ENCODE measurements around the gene LDOC1. TPM values are rescaled to one million over a fixed set of nuclear protein-coding genes. Genes with fewer than 3 reads are reported as not detected.
A peak's percentile ranks its signal among the peaks of the same experiment; 100 is the strongest.
"Not testable (repeated sequence)": the region's sequence is repeated elsewhere in the genome, so short reads cannot be mapped to it uniquely, and the experiment has no call there.

Gene LDOC1
- total and polyA plus RNA-seq, 3 donors from 2014 or later = 9.0 to 21.9 (median 14.9) TPM

GRCh38 chrX:141175786-141176185 is 1.1 kb downstream of the LDOC1 start:
- intact Hi-C loops (cut with DNase I; ENCODE audit: low total_unique reads) = no loop called here
- Histone ChIP-seq H3K36me3 (ENCODE audit: low read depth, missing control alignments) (no peaks in the 10 kb centered on the region), H3K9me3 (no peaks in the 10 kb centered on the region), H3K4me1 (no peaks in the 10 kb centered on the region), H3K4me3 (peak overlapping the region in 1 of 2 donors; percentile 71), H3K27me3 (no peaks in the 10 kb centered on the region), H3K27ac (no peak overlapping the region)
- WGBS, 2 donors = 47 to 65% methylated on average over 4 to 5 of the region's 5 CpGs
- TF ChIP-seq POLR2A (IDR thresholded peaks at IDR 0.05) (no peak), CTCF (IDR thresholded peaks at IDR 0.05) (no peak)
- no peak for DNase-seq

- intact Hi-C loops (cut with DNase I; ENCODE audit: low total_unique reads) = no loop called here
- DNase-seq = no peak
- Histone ChIP-seq H3K27me3 (no peaks in the 10 kb centered on the region), H3K27ac (no peak overlapping the region), H3K9me3 (no peaks in the 10 kb centered on the region), H3K4me1 (no peaks in the 10 kb centered on the region), H3K4me3 (no peak overlapping the region), H3K36me3 (ENCODE audit: low read depth, missing control alignments) (no peaks in the 10 kb centered on the region)
- no peak for TF ChIP-seq POLR2A (IDR thresholded peaks at IDR 0.05)
- TF ChIP-seq CTCF (IDR thresholded peaks at IDR 0.05) = no peak
- 96 to 100% methylated on average over 1 of the region's 1 CpG for WGBS, 2 donors
Observed at GRCh38 chrX:141164406-141164805, 12.5 kb downstream of the LDOC1 start.

- Histone ChIP-seq H3K9me3 (no peaks in the 10 kb centered on the region), H3K36me3 (ENCODE audit: low read depth, missing control alignments) (no peaks in the 10 kb centered on the region), H3K27me3 (no peaks in the 10 kb centered on the region), H3K27ac (no peak overlapping the region), H3K4me1 (no peaks in the 10 kb centered on the region), H3K4me3 (no peak overlapping the region)
- 95 to 97% methylated on average over 3 of the region's 3 CpGs for WGBS, 2 donors
- intact Hi-C loops (cut with DNase I; ENCODE audit: low total_unique reads) = no loop called here
- no peak for TF ChIP-seq POLR2A (IDR thresholded peaks at IDR 0.05)
- no peak for TF ChIP-seq CTCF (IDR thresholded peaks at IDR 0.05)
- no peak for DNase-seq
Observed at GRCh38 chrX:141158084-141158483, 18.8 kb downstream of the LDOC1 start.

- DNase-seq; H3K27me3 ChIP-seq; H3K9me3 ChIP-seq; intact Hi-C loops (cut with DNase I; ENCODE audit: low total_unique reads); H3K36me3 ChIP-seq (ENCODE audit: low read depth, missing control alignments); H3K27ac ChIP-seq; H3K4me3 ChIP-seq; H3K4me1 ChIP-seq: not testable (repeated sequence)
- 85 to 94% methylated on average over 3 of the region's 3 CpGs for WGBS, 2 donors
Observed at GRCh38 chrX:141155231-141155630, 21.7 kb downstream of the LDOC1 start.

- TF ChIP-seq CTCF (IDR thresholded peaks at IDR 0.05) (no peak), POLR2A (IDR thresholded peaks at IDR 0.05) (no peak)
- no peaks in the 10 kb centered on the region for H3K27me3 ChIP-seq
- H3K9me3 ChIP-seq = no peaks in the 10 kb centered on the region
- H3K4me1 ChIP-seq = no peaks in the 10 kb centered on the region
- WGBS, 2 donors = 61 to 70% methylated on average over 3 of the region's 3 CpGs
- H3K36me3 ChIP-seq (ENCODE audit: low read depth, missing control alignments) = no peaks in the 10 kb centered on the region
- intact Hi-C loops (cut with DNase I; ENCODE audit: low total_unique reads) = no loop called here
- DNase-seq = no peak
- H3K4me3 ChIP-seq = no peak overlapping the region
- H3K27ac ChIP-seq = no peak overlapping the region
Observed at GRCh38 chrX:141142946-141143345, 34.0 kb downstream of the LDOC1 start.

All from testis (tissue), 3 donors.